ENCODE data around the gene TMEM106B. TPM values are rescaled to one million over a fixed set of nuclear protein-coding genes. Genes with fewer than 3 reads are reported as not detected.
A peak's percentile ranks its signal among the peaks of the same experiment; 100 is the strongest.

TMEM106B gene
- total RNA-seq, 1 experiment from 2014 or later: 64.4 TPM

- no peaks in the 10 kb centered on the region for H4K20me1 ChIP-seq (ENCODE audit: insufficient read depth)
- intact Hi-C loops (cut with micrococcal nuclease; ENCODE audit: unreplicated experiment): no loop called here
- no peaks in the 10 kb centered on the region for H3K4me1 ChIP-seq (replicated peaks; ENCODE audit: insufficient read depth)
- DNase-seq: no peak
- H2AFZ ChIP-seq: no peak overlapping the region
- H3K4me3 ChIP-seq: no peak overlapping the region
- CTCF ChIA-PET: no interaction called here
- BruUV-seq (replicated peaks): no TSS peak
- no peaks in the 10 kb centered on the region for H3K9me2 ChIP-seq (ENCODE audit: insufficient read depth)
- no peaks in the 10 kb centered on the region for H3K79me2 ChIP-seq (ENCODE audit: low read depth)
- no peak overlapping the region for H3K27ac ChIP-seq
- H3K4me2 ChIP-seq: no peak overlapping the region
- TF ChIP-seq, protein P1, sequence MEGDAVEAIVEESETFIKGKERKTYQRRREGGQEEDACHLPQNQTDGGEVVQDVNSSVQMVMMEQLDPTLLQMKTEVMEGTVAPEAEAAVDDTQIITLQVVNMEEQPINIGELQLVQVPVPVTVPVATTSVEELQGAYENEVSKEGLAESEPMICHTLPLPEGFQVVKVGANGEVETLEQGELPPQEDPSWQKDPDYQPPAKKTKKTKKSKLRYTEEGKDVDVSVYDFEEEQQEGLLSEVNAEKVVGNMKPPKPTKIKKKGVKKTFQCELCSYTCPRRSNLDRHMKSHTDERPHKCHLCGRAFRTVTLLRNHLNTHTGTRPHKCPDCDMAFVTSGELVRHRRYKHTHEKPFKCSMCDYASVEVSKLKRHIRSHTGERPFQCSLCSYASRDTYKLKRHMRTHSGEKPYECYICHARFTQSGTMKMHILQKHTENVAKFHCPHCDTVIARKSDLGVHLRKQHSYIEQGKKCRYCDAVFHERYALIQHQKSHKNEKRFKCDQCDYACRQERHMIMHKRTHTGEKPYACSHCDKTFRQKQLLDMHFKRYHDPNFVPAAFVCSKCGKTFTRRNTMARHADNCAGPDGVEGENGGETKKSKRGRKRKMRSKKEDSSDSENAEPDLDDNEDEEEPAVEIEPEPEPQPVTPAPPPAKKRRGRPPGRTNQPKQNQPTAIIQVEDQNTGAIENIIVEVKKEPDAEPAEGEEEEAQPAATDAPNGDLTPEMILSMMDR (conservative IDR thresholded peaks at IDR 0.05): no peak
- no peak for TF ChIP-seq EZH2 (IDR thresholded peaks at IDR 0.05; ENCODE audit: low read depth)
- H3F3A ChIP-seq (ENCODE audit: insufficient read depth, low read depth): no peaks in the 10 kb centered on the region
- no peaks in the 10 kb centered on the region; the same call in 1 of the 2 replicates for H3K9me3 ChIP-seq (ENCODE audit: insufficient read depth, low read depth)
- H3K27me3 ChIP-seq (ENCODE audit: insufficient read depth, low read depth): no peaks in the 10 kb centered on the region
- POLR2A ChIA-PET (ENCODE audit: unreplicated experiment): no interaction called here
- no peaks in the 10 kb centered on the region for H3K36me3 ChIP-seq (ENCODE audit: low read depth)
Measured at GRCh38 chr7:12250232-12250631, 39.1 kb downstream of the TMEM106B start.

- TF ChIP-seq EZH2 (IDR thresholded peaks at IDR 0.05; ENCODE audit: low read depth): no peak
- Histone ChIP-seq H3F3A (ENCODE audit: insufficient read depth, low read depth) (no peaks in the 10 kb centered on the region; the same call in 1 of the 2 replicates), H4K20me1 (ENCODE audit: insufficient read depth) (no peaks in the 10 kb centered on the region), H3K27ac (no peak overlapping the region), H3K79me2 (ENCODE audit: low read depth) (no peaks in the 10 kb centered on the region), H3K9me3 (ENCODE audit: insufficient read depth, low read depth) (0 out of 2 replicates have a peak, but pooled peaks cover 4% of the 10 kb centered on the region), H3K4me3 (no peak overlapping the region), H3K4me1 (replicated peaks; ENCODE audit: insufficient read depth) (no peaks in the 10 kb centered on the region), H3K36me3 (ENCODE audit: low read depth) (no peaks in the 10 kb centered on the region), H3K9me2 (ENCODE audit: insufficient read depth) (no peaks in the 10 kb centered on the region), H3K4me2 (no peak overlapping the region), H2AFZ (0 out of 2 replicates have a peak overlapping the region, but pooled peaks have one; percentile 8), H3K27me3 (ENCODE audit: insufficient read depth, low read depth) (no peaks in the 10 kb centered on the region)
- ChIA-PET POLR2A (ENCODE audit: unreplicated experiment) (interaction anchor here (0.7 kb wide), 1 partner anchor 112 kb away, joined by 6 read pairs; no protein-coding TSS in a partner anchor), CTCF (no interaction called here)
- peak in 1 of 2 experiments; percentile 56 for DNase-seq
- BruUV-seq (replicated peaks): no TSS peak
- intact Hi-C loops (cut with micrococcal nuclease; ENCODE audit: unreplicated experiment): no loop called here
Measured at GRCh38 chr7:12256090-12256489, 45.0 kb downstream of the TMEM106B start.

GRCh38 chr7:12257582-12257981 lies 46.5 kb downstream of the TMEM106B start:
- no peak overlapping the region for H3K27ac ChIP-seq
- TF ChIP-seq, protein P1 (conservative IDR thresholded peaks at IDR 0.05): no peak
- no peak for TF ChIP-seq EZH2 (IDR thresholded peaks at IDR 0.05; ENCODE audit: low read depth)
- ChIA-PET POLR2A (ENCODE audit: unreplicated experiment) (no interaction called here), CTCF (no interaction called here)
- H3K4me3 ChIP-seq: no peak overlapping the region
- H3K27me3 ChIP-seq (ENCODE audit: insufficient read depth, low read depth): no peaks in the 10 kb centered on the region
- peak overlapping the region; percentile 35; the same call in 1 of the 2 replicates for H2AFZ ChIP-seq
- H3K4me1 ChIP-seq (replicated peaks; ENCODE audit: insufficient read depth): no peaks in the 10 kb centered on the region
- no peaks in the 10 kb centered on the region for H3K79me2 ChIP-seq (ENCODE audit: low read depth)
- peak overlapping the region; percentile 22 for H3K4me2 ChIP-seq
- intact Hi-C loops (cut with micrococcal nuclease; ENCODE audit: unreplicated experiment): no loop called here
- no peaks in the 10 kb centered on the region for H3K36me3 ChIP-seq (ENCODE audit: low read depth)
- no TSS peak for BruUV-seq (replicated peaks)
- no peaks in the 10 kb centered on the region for H3K9me2 ChIP-seq (ENCODE audit: insufficient read depth)
- no peaks in the 10 kb centered on the region for H4K20me1 ChIP-seq (ENCODE audit: insufficient read depth)
- no peaks in the 10 kb centered on the region; the same call in 1 of the 2 replicates for H3F3A ChIP-seq (ENCODE audit: insufficient read depth, low read depth)
- 0 out of 2 replicates have a peak, but pooled peaks cover 4% of the 10 kb centered on the region for H3K9me3 ChIP-seq (ENCODE audit: insufficient read depth, low read depth)
- peak in 1 of 2 experiments; percentile 53 for DNase-seq

- Histone ChIP-seq H4K20me1 (ENCODE audit: insufficient read depth) (no peaks in the 10 kb centered on the region), H3K4me2 (no peak overlapping the region; the same call in 1 of the 2 replicates), H3K9me2 (ENCODE audit: insufficient read depth) (no peaks in the 10 kb centered on the region), H3K4me1 (replicated peaks; ENCODE audit: insufficient read depth) (no peaks in the 10 kb centered on the region), H3K27ac (no peak overlapping the region), H3K27me3 (ENCODE audit: insufficient read depth, low read depth) (no peaks in the 10 kb centered on the region), H3K9me3 (ENCODE audit: insufficient read depth, low read depth) (0 out of 2 replicates have a peak, but pooled peaks cover 4% of the 10 kb centered on the region), H2AFZ (no peak overlapping the region; the same call in 1 of the 2 replicates), H3K36me3 (ENCODE audit: low read depth) (no peaks in the 10 kb centered on the region), H3F3A (ENCODE audit: insufficient read depth, low read depth) (no peaks in the 10 kb centered on the region; the same call in 1 of the 2 replicates), H3K79me2 (ENCODE audit: low read depth) (no peaks in the 10 kb centered on the region), H3K4me3 (no peak overlapping the region)
- POLR2A ChIA-PET (ENCODE audit: unreplicated experiment): interaction anchor here (0.6 kb wide), 1 partner anchor 154 kb away, joined by 3 read pairs; no protein-coding TSS in a partner anchor
- TF ChIP-seq EZH2 (IDR thresholded peaks at IDR 0.05; ENCODE audit: low read depth): no peak
- TF ChIP-seq, protein P1 (conservative IDR thresholded peaks at IDR 0.05): no peak
- CTCF ChIA-PET: no interaction called here
- no peak for DNase-seq
- no TSS peak for BruUV-seq (replicated peaks)
- intact Hi-C loops (cut with micrococcal nuclease; ENCODE audit: unreplicated experiment): no loop called here
Measured at GRCh38 chr7:12258074-12258473, 47.0 kb downstream of the TMEM106B start.

Measured in PC-9 (cell line).